NCI-H446 (cell line): ENCODE results near the gene INSC.

Source experiments
- DNase-seq, 2 experiments: peaks; one replicate each; lab custom pipeline; 2025; lab: John Stamatoyannopoulos, UW

INSC gene

DNA sequence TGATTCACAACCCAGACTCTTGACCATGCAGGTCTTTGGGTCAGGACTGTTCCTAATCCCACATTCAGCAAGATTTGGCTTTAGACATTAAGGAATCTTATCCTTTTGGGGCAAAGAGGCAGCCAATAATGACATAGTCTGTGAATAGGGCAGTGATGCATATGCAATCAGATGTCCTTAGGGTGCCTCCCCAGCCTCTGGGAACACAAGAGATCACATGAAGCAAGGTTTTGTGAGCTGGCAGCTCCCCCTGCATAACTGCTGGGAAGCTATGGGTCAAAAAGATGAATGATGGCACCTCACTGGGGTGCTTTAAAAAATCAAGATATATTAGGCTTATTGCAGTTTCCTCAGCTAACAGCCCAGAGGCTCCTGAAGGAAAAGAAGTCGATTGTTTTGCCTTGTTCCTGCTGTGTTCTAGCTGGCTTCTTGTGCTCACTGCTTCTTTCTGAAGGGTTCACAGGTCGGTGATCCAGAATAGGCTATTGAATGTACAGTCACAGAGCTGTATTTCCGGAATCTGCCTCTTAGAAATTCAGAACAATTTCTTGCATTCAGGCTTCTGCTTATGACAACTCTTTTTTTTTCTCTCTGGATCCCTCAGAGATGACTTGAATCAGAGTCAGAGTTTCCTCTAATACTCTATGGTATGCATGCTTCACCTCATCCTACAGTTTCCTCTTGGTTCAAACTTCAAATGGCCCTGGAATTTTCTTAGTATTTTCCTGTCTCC, 31.7 kb downstream of the INSC start:
- no peak for DNase-seq

DNA sequence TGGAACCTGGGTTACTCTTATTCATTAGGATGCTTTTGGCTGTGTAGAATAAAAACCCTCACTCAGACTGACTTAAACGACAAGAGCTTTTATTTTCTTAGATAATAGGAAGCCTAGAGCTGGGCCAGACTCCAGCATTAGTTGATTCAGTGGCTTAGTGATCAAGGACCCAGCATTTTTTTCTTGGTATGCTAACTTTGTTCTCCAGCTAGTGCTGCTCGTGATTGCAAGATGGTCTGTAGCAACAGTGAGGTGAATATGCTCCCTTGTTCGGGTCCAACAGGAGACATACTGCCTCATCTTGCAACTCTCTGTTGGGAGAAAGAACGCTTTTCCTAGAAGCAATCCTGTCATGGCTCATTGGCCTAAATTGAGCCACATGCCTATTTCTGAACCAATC, 33.4 kb downstream of the INSC start:
- DNase-seq = no peak

DNA sequence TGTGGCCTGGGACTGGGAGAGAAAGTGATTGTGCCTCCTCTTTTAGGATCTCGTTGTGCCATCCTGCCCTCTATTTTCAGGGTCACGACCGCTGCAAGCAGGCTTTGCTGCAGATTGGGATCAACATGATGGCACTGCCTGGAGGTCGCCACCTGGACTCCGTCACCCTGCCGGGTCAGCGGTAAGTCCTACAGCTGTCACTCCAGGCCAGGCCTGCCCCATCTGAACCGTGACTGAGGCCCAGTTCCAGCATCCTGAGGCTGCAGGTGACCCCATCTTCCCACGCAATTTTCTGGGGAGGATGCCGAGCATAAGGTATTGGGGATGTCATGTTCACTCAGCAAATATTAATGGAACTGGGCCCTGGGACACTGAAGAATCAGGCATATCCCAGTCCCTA, 34.3 kb downstream of the INSC start:
- no peak for DNase-seq

DNA sequence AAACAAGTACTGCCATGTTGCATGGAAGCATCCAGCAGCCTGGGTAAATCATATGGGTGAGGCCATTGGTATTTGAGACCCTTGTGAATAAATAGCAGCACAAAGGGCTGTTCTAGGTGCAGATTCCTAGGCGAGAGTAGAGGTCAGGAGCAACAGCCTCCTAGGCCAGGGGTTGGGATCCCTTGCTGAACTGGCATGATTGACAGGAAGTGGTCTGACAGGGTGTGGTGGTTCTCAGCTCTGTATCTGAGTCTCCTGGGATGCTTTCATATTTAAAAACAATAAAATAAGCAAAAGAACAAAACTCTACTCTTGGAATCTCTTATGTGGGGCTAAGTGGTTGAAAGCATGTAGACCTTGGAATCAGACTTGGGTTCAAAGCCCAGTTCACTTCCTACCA, 35.8 kb downstream of the INSC start:
- no peak for DNase-seq

DNA sequence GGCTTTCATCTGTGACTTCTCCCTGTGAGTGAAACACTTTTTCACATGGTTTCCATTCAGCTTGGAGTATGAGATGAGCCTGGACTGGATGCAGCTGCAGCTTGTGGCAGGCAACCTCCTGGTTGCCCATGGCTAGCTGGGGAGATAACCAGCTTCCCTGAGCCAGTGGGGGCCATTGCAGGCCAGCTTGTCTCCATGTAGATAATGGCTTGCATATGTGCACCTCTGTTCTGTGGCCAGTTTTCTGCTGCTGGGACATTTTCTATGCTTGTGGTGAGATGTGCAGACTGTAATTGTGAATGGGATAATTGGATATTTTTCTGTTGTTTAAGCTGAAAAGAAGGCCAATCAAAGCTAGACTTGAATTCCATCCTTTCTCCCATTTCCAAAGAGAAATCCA, 38.5 kb downstream of the INSC start:
- DNase-seq = no peak

DNA sequence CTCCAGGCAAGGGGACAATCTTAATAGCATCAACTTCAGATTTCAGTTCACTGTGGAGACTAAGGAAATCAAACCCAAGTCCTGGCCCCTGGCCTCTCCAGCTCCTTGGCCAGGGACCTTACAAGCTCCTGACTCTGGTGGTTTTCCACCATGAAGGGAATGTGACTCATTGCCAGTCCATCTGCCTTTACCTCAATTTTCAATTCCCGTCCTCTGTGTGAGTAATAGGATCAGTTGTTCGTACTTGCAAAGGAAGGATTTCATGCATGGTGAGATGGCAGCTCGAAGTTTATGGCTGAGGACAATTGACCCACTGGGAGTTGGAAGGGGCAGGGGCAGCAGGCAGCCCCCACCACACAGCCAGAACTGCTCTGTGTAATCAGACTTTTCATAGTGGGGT, 42.5 kb downstream of the INSC start:
- no peak for DNase-seq

DNA sequence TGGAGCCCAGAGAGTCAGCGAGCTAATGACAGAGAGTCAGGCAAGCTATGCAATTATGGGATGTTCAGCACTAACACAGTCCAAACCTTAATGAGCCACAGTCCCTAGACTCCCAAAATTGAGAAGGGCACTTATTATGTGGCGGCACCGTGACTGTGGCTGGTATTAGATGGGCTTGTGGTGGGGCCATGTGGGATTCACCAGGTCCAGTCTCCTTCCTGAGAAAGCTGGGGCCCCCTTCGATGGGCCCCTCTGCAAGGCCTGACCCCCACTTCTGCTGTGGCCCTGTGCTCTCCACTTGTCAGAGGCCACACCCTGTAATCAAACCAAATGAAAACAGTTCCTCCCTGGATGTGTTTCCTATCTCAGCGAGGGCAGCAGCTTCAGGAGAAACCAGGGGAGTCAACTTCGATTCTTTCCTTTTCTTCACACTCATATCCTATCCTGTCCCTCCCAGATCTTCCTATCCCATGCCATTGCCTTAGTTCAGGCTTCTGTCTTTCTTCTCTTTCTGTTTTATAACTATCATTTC, 42.9 kb downstream of the INSC start:
- DNase-seq = no peak

DNA sequence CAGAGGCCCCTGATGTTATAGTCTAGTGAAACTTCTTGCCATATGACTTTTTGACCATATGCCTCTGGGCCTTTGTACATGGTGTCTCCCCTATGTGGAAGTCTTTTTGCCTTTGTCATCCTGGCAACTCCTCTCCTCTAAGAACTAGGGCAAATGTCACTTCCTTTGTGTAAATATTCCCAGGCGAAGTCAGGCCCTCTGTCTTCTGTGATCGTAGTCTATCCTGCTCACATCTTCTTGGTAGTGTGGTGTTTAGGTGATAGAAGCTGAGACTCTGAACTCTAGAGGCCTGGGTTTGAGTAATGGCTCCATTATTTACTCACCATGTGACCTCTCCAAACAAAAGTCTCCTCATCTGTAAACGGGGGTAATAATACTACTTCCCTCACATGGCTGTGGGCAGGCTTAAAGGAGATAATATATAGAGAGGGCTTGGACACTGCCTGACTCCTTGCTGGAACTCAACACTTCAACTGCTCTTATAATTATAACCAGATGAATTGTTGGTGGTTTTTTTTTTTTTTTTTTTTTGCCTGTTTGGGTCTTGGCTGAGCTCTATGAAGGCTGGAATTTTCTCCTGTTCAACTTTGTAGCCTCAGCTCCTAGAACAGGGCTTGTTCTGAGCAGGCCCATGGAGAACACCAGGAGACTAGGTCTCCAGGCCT, 43.8 kb downstream of the INSC start:
- DNase-seq = no peak

DNA sequence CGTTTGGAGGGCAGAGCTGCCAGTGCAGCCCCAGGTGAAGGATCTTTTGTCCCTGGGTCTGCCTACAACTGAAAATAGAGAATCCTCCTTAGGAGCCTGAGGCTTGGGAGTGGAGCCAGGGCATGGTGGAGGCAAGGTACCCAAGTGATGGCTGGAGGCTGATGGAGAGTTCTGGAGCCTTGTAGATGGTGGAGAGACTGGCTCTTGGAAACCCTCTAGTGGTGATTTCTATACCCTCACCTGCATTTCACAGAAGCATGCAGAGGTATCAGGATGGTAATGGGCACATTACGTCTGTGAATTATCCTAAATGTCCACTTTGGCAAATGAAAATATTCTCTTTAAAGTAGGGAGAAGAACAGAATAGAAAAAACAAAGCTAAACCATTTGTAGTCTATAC, 44.4 kb downstream of the INSC start:
- DNase-seq = no peak

DNA sequence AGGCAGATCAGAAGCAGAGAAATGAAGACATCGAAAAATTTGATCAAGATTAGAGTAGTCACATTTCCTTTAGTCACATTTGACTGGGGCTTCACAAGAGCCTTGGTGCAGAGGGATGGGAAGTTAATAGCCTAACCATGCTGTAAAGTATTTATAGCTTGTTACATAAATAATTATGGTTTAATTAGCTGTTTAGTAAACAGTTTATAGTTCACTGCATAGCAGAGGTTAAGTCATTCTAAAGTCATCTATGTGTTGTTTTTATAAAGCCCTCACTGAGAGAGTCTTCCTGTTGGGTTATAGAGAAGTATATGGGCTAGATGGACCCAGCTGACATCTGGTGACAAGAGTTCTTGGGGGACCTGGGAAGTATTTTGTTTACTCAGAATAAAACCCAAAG, 47.1 kb downstream of the INSC start:
- DNase-seq = no peak

DNA sequence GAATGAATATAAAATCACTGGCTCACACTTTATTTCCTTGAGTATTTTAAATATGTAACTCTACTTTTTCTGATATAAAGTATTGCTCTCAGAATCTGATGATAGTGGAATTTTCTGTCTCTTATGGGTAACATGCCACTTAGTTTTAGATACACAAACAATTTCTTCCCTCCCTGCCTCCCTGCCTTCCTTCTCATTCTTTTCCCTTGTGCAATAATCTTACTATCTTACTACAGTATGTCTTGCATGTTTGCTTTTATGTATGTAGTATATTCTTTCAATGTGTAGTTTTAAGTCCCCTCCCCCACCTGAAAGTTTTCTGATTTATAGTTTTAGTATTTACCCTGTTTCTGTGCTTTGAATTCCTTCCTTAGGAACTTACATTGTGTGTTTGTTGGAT, 48.4 kb downstream of the INSC start:
- DNase-seq = no peak

DNA sequence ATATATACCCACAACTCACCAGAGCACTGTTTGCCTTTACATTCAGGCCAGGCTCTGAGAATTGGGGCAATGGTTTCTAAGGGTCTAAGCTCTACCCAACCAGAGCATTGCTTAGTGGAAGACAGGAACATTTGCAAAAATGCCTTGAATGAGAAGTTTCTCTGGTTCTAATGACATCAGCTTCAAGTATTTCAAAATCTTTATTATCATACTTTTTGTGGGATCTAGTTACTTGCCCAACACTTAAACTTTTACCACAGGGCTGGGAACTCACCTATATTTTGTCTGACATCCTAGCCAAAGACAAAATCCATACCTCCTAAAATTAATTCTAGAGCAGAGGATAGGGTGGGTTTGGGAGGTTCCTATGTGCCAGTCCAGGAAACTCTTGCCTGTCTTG, 51.5 kb downstream of the INSC start:
- DNase-seq = no peak

DNA sequence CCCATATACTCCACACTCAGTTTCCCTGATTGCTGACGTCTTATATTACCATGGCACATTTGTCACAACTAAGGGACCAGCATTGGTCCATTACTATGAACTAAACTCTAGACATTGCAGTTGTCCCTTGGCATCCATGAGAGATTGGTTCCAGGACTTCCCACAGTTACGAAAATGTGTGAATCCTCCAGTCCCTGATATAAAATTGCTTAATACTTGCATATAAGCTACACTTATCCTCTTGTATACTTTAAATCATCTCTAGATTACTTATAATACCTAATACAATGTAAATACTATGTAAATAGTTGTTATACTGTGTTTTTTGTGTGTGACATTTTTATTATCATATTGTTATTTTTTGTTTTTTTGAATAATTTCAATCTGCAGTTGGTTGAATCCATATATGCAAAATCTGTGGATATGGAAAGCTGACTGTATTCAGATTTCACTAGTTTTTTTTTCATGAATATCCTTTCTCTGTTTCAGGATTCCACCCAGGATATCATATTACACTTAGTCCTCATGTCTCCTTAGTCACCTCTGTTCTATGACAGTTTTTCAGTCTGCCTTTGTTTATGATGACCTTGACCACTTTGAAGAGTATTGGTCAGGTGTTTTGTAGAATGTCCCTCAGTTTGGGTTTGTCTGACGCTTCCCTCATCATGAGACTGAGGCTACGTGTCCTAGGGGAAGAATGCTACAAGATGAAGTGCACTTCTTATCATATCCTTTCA, 55.3 kb downstream of the INSC start:
- no peak for DNase-seq

DNA sequence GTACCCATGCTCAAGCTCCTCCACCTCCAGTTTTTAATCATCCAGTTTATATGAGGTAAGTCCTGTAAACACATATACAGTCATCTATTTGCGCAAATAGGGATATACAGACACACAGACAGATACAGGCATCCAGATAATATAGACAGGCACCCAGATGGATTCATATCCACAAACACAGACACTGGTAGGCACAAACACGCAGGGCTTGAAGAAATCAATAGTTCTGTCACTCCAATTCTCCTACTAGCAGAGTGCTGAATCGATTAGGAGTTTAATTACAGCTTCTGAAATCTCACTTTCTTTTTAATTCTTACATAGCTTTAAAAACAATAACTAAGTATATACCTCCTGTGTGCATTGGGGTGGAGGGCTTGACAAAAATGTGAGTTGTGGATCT, 56.0 kb downstream of the INSC start:
- no peak for DNase-seq

DNA sequence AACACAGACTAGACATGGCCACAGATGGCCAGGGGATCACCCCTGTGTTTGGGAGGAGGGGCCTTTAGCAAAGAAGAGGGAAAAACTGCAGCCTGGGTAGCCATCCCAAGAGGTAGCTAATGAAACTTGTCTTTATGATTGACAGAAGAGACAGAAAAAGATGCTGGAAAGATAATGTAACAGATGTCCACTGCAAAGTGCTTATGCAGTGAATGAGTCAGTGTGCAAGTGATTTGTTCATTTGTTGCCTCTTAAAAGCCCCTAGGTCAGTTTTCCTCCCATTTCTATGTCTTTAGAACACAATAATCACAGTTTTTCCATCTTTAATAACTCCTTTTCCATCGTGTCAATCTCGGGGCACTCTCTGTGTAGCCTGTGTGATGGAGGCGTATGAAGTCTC, 57.2 kb downstream of the INSC start:
- DNase-seq = no peak

DNA sequence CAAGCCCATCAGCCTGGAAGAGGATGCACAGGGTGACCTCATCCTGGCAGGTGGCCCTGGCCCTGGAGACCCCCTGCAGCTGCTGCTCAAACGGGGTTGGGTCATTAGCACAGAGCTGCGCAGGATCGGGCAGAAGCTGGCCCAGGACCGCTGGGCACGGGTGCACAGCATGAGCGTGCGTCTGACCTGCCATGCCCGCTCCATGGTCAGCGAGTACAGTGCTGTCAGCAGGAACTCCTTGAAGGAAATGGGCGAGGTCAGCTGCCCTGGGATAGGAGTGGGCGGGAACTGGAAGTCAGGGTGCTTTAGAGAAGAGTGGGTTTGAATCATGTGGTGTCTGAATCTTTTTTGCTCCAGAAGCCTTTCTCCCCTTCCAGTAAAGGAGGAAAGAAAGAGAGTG, 61.1 kb downstream of the INSC start:
- no peak for DNase-seq

DNA sequence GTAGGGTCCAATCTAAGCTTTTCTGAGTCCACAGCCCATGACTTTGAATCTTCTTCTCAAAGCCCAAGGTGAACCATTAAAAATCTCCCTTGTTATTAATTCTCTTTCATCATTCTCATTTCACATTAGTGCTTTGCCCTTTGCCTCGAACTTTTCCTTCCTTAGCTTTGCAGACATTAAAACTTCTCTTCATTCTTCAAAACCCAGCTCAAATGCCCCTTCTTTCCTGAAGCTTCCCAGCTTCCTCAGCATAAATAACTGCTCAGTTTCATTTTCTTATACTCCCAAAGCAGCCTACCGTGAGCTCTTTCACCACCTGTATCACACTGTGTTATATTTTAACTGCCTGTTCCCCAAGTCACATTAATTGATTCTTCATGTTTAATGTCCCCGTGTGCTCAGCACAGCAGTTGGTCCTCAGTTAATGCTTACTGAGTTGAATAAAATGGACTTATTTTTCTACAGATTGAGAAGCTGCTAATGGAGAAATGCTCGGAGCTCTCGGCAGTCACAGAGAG, 62.0 kb downstream of the INSC start:
- DNase-seq = no peak

DNA sequence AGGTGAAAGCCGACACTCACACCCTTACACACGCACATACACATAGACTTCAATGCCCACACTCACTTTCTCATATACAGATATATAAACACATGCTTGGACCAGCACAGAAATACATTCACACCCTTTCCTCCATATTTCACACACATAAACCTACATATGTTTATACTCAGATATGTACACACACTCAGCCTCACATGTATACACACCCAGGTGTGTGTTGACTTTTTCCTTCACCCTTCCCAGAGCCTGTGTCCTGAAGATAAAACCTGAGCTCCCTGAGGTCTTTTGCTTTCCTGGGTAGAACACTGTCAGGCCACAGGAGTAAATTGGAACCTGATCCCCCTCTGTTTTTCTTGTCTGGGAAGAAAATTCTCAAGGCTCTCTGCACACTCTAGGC, 62.8 kb downstream of the INSC start:
- DNase-seq = no peak

DNA sequence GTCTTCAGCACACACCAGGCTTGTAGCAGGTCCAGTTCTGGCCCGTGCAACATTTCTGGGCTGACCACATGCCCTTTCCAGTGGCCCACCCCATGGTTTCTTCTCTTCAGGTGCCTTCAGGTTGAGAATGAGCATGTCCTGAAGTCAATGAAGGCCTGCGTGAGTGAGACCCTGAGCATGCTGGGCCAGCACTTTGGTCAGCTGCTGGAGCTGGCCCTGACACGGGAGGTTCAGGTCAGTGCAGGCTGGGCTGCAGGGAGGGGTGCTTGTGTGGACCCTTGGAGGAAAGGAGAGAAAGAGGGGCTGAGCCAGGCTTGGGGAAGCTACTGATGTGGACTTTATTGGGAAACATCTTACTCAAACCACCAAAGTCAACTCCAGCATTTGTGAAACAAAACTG, 63.5 kb downstream of the INSC start:
- no peak for DNase-seq

DNA sequence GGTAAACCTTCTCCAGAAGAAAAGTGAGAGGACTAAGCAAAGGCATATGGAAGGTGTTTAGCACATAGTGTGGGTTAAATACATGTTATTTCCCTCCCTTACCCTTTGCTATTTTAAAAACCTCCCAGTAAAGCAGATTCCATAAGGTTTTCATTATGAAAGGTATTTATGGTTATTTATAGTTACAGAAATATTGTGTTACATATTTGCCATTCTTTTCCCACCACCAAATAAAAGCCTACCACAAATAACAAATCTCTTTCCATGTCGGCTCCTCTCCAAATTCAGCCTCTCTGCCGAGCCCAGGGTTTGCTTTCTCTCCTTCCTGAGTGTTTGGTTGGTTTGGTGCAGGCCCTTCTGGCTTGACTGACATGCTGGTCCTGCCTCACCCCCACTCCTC, 64.4 kb downstream of the INSC start:
- DNase-seq = no peak

DNA sequence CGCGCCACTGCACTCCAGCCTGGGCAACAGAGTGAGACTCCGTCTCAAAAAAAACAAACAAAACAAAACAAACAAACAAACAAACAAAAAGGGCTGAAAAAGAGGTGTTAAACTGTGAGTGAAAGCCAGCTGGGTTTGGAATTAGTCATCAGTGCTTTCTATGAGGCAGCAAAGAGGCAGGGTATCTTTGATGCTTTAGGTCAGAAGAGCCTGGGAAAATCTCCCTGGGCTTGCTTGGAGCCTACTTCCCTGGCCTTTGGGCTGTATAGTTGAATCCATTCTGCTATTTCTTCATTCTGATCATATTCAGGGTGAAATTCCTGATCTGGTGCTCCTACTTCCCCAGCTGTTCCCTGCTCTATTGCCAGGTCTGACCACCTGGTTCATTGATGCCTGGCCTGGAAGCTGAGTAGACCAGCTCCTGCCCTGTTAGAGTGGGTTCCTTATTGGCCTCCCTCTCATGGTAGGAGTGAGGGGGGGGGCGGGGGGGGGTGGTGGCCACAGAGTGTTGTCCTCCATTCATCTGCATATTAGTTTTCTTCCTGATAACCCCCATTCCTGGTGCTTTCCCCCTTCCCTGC, 65.6 kb downstream of the INSC start:
- peak in 1 of 2 experiments; percentile 26 for DNase-seq

DNA sequence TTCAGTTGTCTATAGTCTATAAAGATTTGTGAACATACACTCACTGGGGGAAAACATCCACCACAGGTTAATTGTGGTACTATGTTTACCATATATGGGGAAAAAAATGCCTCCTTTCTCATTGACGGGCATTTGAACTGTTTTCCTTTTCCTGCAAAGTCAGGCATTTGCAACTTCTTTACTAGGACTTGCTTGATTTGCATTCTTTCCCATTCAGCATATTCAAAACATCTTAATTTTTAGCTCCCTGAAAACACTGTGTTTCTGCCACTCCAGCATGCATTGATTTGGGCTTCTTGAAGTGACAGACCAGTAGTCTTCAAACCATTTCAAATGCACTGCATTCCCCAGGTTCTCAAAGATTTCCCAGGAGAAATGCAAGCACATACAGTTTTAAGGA, 67.6 kb downstream of the INSC start:
- DNase-seq = no peak

DNA sequence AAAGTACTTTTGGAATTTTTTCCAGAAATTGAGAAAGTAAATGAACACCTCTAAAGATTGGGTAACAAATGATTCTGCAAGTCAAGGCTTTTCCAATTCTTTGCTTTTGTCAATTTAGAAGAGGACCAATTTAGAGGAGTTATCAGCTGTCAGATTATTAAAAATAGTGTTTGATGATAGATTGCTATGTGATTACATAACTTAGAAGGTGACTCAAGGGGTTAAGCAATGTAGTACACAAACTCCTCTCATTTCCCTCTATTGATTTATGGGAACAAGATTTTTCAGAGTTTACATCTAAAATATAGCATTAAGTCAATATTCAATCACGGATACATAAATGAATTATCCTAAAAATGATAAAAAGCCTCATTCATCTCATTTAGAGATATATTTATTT, 70.3 kb downstream of the INSC start:
- DNase-seq = no peak
